GM12801 (cell line): ENCODE results near the gene GAS7.

Source experiments
- CTCF ChIP-seq: IDR thresholded peaks from one replicate; pipeline ENCODE4 v1.5.1; 2011; ENCODE audit warnings: control low read depth; ENCODE audit not compliant: insufficient read length; ENCODE audit errors: extremely low read depth

The GAS7 gene

GRCh38 chr17:10050597-10051101 is 147.8 kb downstream of the GAS7 start:
- TF ChIP-seq CTCF = no peak

- TF ChIP-seq CTCF = no peak
Observed at GRCh38 chr17:10048629-10049350, 149.6 kb downstream of the GAS7 start.

GRCh38 chr17:10046786-10047785 is 151.3 kb downstream of the GAS7 start:
- TF ChIP-seq CTCF = no peak

GRCh38 chr17:10045871-10046658 is 152.3 kb downstream of the GAS7 start:
- no peak for TF ChIP-seq CTCF

- no peak for TF ChIP-seq CTCF
Observed at GRCh38 chr17:10042589-10043244, 155.7 kb downstream of the GAS7 start.

- no peak for TF ChIP-seq CTCF
Observed at GRCh38 chr17:10041916-10042588, 156.4 kb downstream of the GAS7 start.
